Tibial nerve (tissue), 4 donors: Measurements from ENCODE around the gene TNRC18.

Experiments
- CTCF ChIP-seq, 5 experiments: fragments of 200-600 bp in 3 of 5; fragments of 450-650 bp in 2 of 5; sonication (generic) in 3 of 5; IDR thresholded peaks; one replicate each; pipeline ENCODE4 v1.5.1; 2016 to 2019; ENCODE audit warnings: antibody characterized with exemption in 5 of 5, mild to moderate bottlenecking in 3 of 5, moderate library complexity in 2 of 5
- EP300 ChIP-seq, 2 donors: sonication (generic); formaldehyde crosslinking; IDR thresholded peaks; one replicate each; pipeline ENCODE4 v1.6.1; 2017; ENCODE audit warnings: antibody characterized with exemption in 2 of 2, mild to moderate bottlenecking in 1 of 2
- POLR2A ChIP-seq, 2 donors: fragments of 450-650 bp; IDR thresholded peaks; one replicate each; pipeline ENCODE4 v1.6.1; 2017; ENCODE audit warnings: antibody characterized with exemption in 2 of 2, mild to moderate bottlenecking in 2 of 2, moderate library complexity in 2 of 2

DNA sequence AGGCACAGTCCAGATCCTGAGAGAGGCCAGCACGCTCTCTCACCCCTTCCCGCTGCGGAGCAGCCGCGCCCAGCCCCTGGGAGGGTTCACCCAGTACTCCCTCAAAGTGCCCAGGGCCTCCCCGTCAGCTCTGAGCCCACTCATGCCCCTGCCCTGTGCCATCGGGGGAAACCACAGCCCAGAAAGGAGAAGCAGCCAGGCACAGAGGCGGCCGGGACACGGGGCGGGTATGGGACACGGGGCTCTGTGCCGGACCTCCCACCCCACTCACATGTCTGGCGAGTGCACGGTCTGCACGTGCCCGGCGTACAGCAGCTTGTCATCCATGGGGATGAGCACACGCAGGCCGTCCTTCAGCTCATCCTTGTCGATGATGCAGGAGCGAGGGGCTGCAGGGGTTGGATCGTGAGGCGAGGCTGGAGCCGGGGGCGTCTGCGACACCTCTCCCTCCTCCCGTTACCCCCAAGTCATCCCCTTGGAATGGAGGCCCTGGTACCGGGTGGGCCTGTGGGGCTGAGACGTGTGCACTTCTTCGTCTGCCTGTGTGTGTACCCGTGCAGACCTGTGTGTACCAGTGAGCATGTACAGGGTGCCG is 102.7 kb downstream of the TNRC18 start:
- TF ChIP-seq CTCF (IDR thresholded peaks at IDR 0.05) (no peak), POLR2A (IDR thresholded peaks at IDR 0.05) (no peak), EP300 (IDR thresholded peaks at IDR 0.05) (no peak)
